Subcutaneous preadipocyte (primary cell): ENCODE data around the gene BUB3. TPM values are rescaled to one million over a fixed set of nuclear protein-coding genes. Genes with fewer than 3 reads are reported as not detected.

ENCODE experiments used
- total RNA-seq: library from RNA; depleted of rRNA; stranded (reverse); fragments of >200 nt; gene quantifications from 2 replicates; pipeline ENCODE4 v1.2.3, GENCODE V29; 2012

Gene BUB3, protein sequence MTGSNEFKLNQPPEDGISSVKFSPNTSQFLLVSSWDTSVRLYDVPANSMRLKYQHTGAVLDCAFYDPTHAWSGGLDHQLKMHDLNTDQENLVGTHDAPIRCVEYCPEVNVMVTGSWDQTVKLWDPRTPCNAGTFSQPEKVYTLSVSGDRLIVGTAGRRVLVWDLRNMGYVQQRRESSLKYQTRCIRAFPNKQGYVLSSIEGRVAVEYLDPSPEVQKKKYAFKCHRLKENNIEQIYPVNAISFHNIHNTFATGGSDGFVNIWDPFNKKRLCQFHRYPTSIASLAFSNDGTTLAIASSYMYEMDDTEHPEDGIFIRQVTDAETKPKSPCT
- 175 and 208 TPM in 2 replicates for total RNA-seq

DNA sequence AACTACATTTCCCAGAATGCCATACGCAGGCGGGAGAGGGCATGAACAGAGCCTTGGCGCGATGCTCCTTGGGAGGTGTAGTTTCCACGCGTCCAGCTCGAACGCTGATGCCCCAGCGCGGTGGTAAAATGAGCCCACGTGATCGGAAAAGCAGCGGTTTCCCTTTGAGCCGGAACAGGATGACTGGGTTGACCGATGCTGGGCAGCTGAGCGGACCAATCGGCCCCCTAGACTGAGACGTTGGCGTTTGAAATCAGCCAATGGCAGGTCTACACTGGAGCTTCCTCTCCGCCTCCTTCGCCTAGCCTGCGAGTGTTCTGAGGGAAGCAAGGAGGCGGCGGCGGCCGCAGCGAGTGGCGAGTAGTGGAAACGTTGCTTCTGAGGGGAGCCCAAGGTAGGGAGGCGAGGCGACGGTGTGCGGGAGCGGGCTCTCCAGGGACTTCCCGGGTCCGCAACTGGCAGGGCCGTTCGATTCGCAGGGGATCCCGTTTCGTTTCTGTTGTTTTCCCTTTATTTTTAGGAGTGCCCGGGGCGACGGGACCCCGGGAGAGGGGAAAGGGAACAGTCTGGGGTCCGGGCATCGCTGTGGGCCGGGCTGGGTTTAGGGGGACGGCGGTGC lies at the start of gene BUB3:
TSS of gene BUB3 (plus strand) at position 311 of the 619 bp plus-strand sequence. CDS start 516 bp downstream, outside the sequence.

DNA sequence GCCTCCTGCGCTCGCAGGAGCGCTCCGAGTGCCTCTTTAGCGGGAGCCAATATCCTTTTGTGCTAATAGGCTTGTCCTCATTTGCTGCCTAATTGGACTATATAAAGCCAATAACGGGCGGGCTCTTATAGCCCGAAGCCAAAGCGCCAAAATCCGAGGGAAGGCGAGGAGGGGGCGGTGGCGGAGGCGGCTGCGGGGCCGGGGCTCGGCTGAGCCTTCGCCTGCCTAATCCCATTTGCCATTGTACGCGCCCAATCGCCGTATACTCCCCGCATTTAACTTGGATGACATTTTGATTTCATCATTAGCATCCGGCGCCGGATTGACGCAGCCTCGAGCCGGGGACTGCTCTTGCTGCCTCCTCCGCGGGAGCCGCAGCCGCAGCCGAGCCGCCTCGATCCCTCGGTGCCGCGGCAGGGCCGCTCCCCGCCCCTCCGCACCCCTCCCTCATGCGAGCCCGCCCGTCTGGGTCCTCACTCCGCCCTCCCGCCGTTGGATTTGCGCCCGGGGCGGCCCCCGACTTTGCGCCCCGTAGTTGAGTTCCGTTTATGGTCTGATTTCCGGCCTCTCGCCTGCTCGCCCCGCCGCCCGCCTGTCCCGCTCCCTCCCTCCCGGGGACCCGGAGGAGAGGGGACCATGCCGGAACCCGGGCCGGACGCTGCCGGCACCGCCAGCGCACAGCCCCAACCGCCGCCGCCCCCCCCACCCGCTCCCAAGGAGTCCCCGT lies 18.6 kb upstream of the BUB3 start, which contains the start of gene HMX3:
TSS of gene HMX3 (plus strand) at position 556 of the 727 bp plus-strand sequence. CDS start at position 637, 81 bp downstream.

GRCh38 chr10:123147635-123148413 lies 6.4 kb upstream of the BUB3 start, which contains the start of gene HMX2:
Gene HMX2 (plus strand): TSS chr10:123148136. CDS start chr10:123148379, 243 bp downstream.

Other genes with a start within 250 kb of the BUB3 start
- gene FAM24A, start 243.8 kb upstream of the BUB3 start, total RNA-seq: not detected in 2 replicates
- 4.8 and 6.1 TPM in 2 replicates for gene C10orf88, start 200.2 kb upstream of the BUB3 start, total RNA-seq
- 3.3 and 4.4 TPM in 2 replicates for gene PSTK, start 174.0 kb upstream of the BUB3 start, total RNA-seq
- 4.0 and 4.3 TPM in 2 replicates for gene IKZF5, start 145.6 kb upstream of the BUB3 start, total RNA-seq
- 4.0 and 5.3 TPM in 2 replicates for gene ACADSB, start 145.4 kb upstream of the BUB3 start, total RNA-seq
- gene HMX3, start 18.4 kb upstream of the BUB3 start, total RNA-seq: not detected in 2 replicates
- not detected in 2 replicates for gene HMX2, start 6.3 kb upstream of the BUB3 start, total RNA-seq